ENCODE data around the gene NOL3.

NOL3 gene

GRCh38 chr16:67204076-67204475 lies 33.7 kb downstream of the NOL3 start:
- no peaks in the 10 kb centered on the region for H3K4me1 Mint-ChIP-seq
- no peaks in the 10 kb centered on the region for H3K27me3 Mint-ChIP-seq (ENCODE audit: low read depth)
- H3K27ac Mint-ChIP-seq, result no peak overlapping the region
- no peaks in the 10 kb centered on the region for H3K9me3 Mint-ChIP-seq
- no peak overlapping the region for H3K4me3 Mint-ChIP-seq
- H3K36me3 Mint-ChIP-seq (ENCODE audit: low read depth), result peaks cover 3% of the 10 kb centered on the region
- no peak for TF ChIP-seq CTCF (IDR thresholded peaks at IDR 0.05; ENCODE audit: unreplicated experiment in 3 of 3)

- H3K27me3 Mint-ChIP-seq (ENCODE audit: low read depth), result no peaks in the 10 kb centered on the region
- no peaks in the 10 kb centered on the region for H3K9me3 Mint-ChIP-seq
- no peaks in the 10 kb centered on the region for H3K4me1 Mint-ChIP-seq
- no peak overlapping the region for H3K27ac Mint-ChIP-seq
- no peak for TF ChIP-seq CTCF (IDR thresholded peaks at IDR 0.05; ENCODE audit: unreplicated experiment in 3 of 3)
- H3K4me3 Mint-ChIP-seq, result no peak overlapping the region
- H3K36me3 Mint-ChIP-seq (ENCODE audit: low read depth), result no peaks in the 10 kb centered on the region
These were observed 35.9 kb downstream of the NOL3 start for GRCh38 chr16:67206129-67206837.

GRCh38 chr16:67206838-67207248 lies 36.5 kb downstream of the NOL3 start:
- H3K4me1 Mint-ChIP-seq, result no peaks in the 10 kb centered on the region
- no peak overlapping the region for H3K27ac Mint-ChIP-seq
- H3K9me3 Mint-ChIP-seq, result no peaks in the 10 kb centered on the region
- no peaks in the 10 kb centered on the region for H3K36me3 Mint-ChIP-seq (ENCODE audit: low read depth)
- TF ChIP-seq CTCF (IDR thresholded peaks at IDR 0.05; ENCODE audit: unreplicated experiment in 3 of 3), result no peak
- no peaks in the 10 kb centered on the region for H3K27me3 Mint-ChIP-seq (ENCODE audit: low read depth)
- no peak overlapping the region for H3K4me3 Mint-ChIP-seq

- no peaks in the 10 kb centered on the region for H3K36me3 Mint-ChIP-seq (ENCODE audit: low read depth)
- H3K27me3 Mint-ChIP-seq (ENCODE audit: low read depth), result no peaks in the 10 kb centered on the region
- no peaks in the 10 kb centered on the region for H3K9me3 Mint-ChIP-seq
- H3K4me3 Mint-ChIP-seq, result no peak overlapping the region
- no peak for TF ChIP-seq CTCF (IDR thresholded peaks at IDR 0.05; ENCODE audit: unreplicated experiment in 3 of 3)
- H3K27ac Mint-ChIP-seq, result no peak overlapping the region
- H3K4me1 Mint-ChIP-seq, result no peaks in the 10 kb centered on the region
These were observed 37.1 kb downstream of the NOL3 start for GRCh38 chr16:67207249-67208091.

GRCh38 chr16:67208154-67208896 lies 38.0 kb downstream of the NOL3 start:
- H3K4me1 Mint-ChIP-seq, result no peaks in the 10 kb centered on the region
- no peaks in the 10 kb centered on the region for H3K27me3 Mint-ChIP-seq (ENCODE audit: low read depth)
- H3K27ac Mint-ChIP-seq, result no peak overlapping the region
- H3K4me3 Mint-ChIP-seq, result no peak overlapping the region
- no peak for TF ChIP-seq CTCF (IDR thresholded peaks at IDR 0.05; ENCODE audit: unreplicated experiment in 3 of 3)
- H3K36me3 Mint-ChIP-seq (ENCODE audit: low read depth), result no peaks in the 10 kb centered on the region
- H3K9me3 Mint-ChIP-seq, result no peaks in the 10 kb centered on the region
